Loucy (cell line): ENCODE data around the gene MAN2C1.
A peak's percentile ranks its signal among the peaks of the same experiment; 100 is the strongest.

Source experiments
- H2AFZ ChIP-seq: fragments of 200-600 bp; sonication (generic); 2 replicates; pipeline ENCODE4 v1.6.0; 2016; ENCODE audit warnings: antibody characterized with exemption, mild to moderate bottlenecking, low read length, moderate library complexity
- H3F3A ChIP-seq: fragments of 200-600 bp; 2 replicates; pipeline ENCODE4 v1.6.0; 2016; ENCODE audit warnings: antibody characterized with exemption, low read depth, mild to moderate bottlenecking
- H3K27me3 ChIP-seq: fragments of 200-600 bp; sonication (generic); 2 replicates; pipeline ENCODE4 v1.6.1; 2014; ENCODE audit warnings: low read length, mild to moderate bottlenecking; ENCODE audit not compliant: insufficient read depth, poor library complexity, severe bottlenecking
- H3K36me3 ChIP-seq: fragments of 200-600 bp; sonication (generic); 2 replicates; pipeline ENCODE4 v1.6.1; 2016; ENCODE audit warnings: low read length; ENCODE audit not compliant: insufficient read depth
- H3K4me1 ChIP-seq: fragments of 200-600 bp; sonication (generic); 2 replicates; pipeline ENCODE4 v1.5.1; 2014; ENCODE audit warnings: low read length, mild to moderate bottlenecking; ENCODE audit not compliant: insufficient read depth, poor library complexity, severe bottlenecking
- H3K4me2 ChIP-seq: fragments of 200-600 bp; sonication (generic); 2 replicates; pipeline ENCODE4 v1.6.0; 2014; ENCODE audit warnings: antibody characterized with exemption, low read length, low read depth, mild to moderate bottlenecking; ENCODE audit not compliant: poor library complexity, severe bottlenecking
- H3K4me3 ChIP-seq: fragments of 200-600 bp; sonication (generic); 2 replicates; pipeline ENCODE4 v1.5.1; 2014; ENCODE audit warnings: low read length, mild to moderate bottlenecking, mixed read lengths; ENCODE audit not compliant: poor library complexity, severe bottlenecking
- H3K79me2 ChIP-seq: fragments of 200-600 bp; sonication (generic); 2 replicates; pipeline ENCODE4 v1.6.1; 2014; ENCODE audit warnings: low read length; ENCODE audit not compliant: insufficient read depth
- H3K9ac ChIP-seq: fragments of 200-600 bp; sonication (generic); 2 replicates; pipeline ENCODE4 v1.6.0; 2014; ENCODE audit warnings: mild to moderate bottlenecking, low read depth, low read length, moderate library complexity; ENCODE audit not compliant: poor library complexity, severe bottlenecking
- H3K9me2 ChIP-seq: fragments of 200-600 bp; sonication (generic); replicated peaks from 2 replicates; pipeline ENCODE4 v1.6.1; 2016; ENCODE audit warnings: low read depth, low read length, mixed read lengths
- H3K9me3 ChIP-seq: fragments of 200-600 bp; sonication (generic); 2 replicates; pipeline ENCODE4 v1.6.1; 2014; ENCODE audit warnings: mild to moderate bottlenecking, antibody characterized with exemption, low read length, low read depth; ENCODE audit not compliant: insufficient read depth
- H4K20me1 ChIP-seq: fragments of 200-600 bp; sonication (generic); 2 replicates; pipeline ENCODE4 v1.6.0; 2014; ENCODE audit warnings: antibody characterized with exemption, low read length, mild to moderate bottlenecking; ENCODE audit not compliant: insufficient read depth, poor library complexity, severe bottlenecking
- CTCF ChIP-seq: fragments of 200-600 bp; sonication (generic); conservative IDR thresholded peaks from 2 replicates; pipeline ENCODE4 v1.5.1; 2014; ENCODE audit warnings: mild to moderate bottlenecking, antibody characterized with exemption, low read length
- EZH2phosphoT487 ChIP-seq: fragments of 200-600 bp; IDR thresholded peaks from 2 replicates; pipeline ENCODE4 v1.6.1; 2018; ENCODE audit warnings: antibody characterized with exemption, mild to moderate bottlenecking, moderate library complexity, borderline replicate concordance

Gene MAN2C1

GRCh38 chr15:75307778-75308390 is 60.5 kb downstream of the MAN2C1 start:
- Histone ChIP-seq H3F3A (no peaks in the 10 kb centered on the region), H3K9me3 (no peaks in the 10 kb centered on the region), H3K79me2 (no peaks in the 10 kb centered on the region), H2AFZ (peak overlapping the region; percentile 79), H3K36me3 (no peaks in the 10 kb centered on the region), H3K4me3 (no peak overlapping the region), H3K9me2 (no peaks in the 10 kb centered on the region), H3K4me2 (peak overlapping the region; percentile 29), H3K4me1 (peaks cover 2% of the 10 kb centered on the region), H3K9ac (no peak overlapping the region), H4K20me1 (no peaks in the 10 kb centered on the region), H3K27me3 (no peaks in the 10 kb centered on the region)
- peak; percentile 68 for TF ChIP-seq CTCF
- TF ChIP-seq EZH2phosphoT487, result no peak

- Histone ChIP-seq H3K36me3 (no peaks in the 10 kb centered on the region), H3K4me1 (no peaks in the 10 kb centered on the region), H2AFZ (no peak overlapping the region), H3K9me2 (no peaks in the 10 kb centered on the region), H3K4me2 (no peak overlapping the region), H3K4me3 (no peak overlapping the region), H3K9ac (no peak overlapping the region), H3K79me2 (no peaks in the 10 kb centered on the region), H3K9me3 (no peaks in the 10 kb centered on the region), H4K20me1 (no peaks in the 10 kb centered on the region), H3F3A (no peaks in the 10 kb centered on the region), H3K27me3 (no peaks in the 10 kb centered on the region)
- TF ChIP-seq CTCF (no peak), EZH2phosphoT487 (no peak)
Measured at GRCh38 chr15:75306188-75306587, 62.2 kb downstream of the MAN2C1 start.
